Lower leg skin (tissue), 3 donors: ENCODE measurements around the gene SCT.
"Not testable (repeated sequence)": the region's sequence is repeated elsewhere in the genome, so short reads cannot be mapped to it uniquely, and the experiment has no call there.

ENCODE experiments used
- CTCF ChIP-seq, 3 donors: fragments of 450-650 bp; IDR thresholded peaks; one replicate each; pipeline ENCODE4 v1.5.1; 2016; ENCODE audit warnings: antibody characterized with exemption in 3 of 3, mild to moderate bottlenecking in 3 of 3, moderate library complexity in 2 of 3
- POLR2A ChIP-seq, 2 donors: fragments of 450-650 bp; IDR thresholded peaks; one replicate each; pipeline ENCODE4 v1.6.1; 2016 to 2017; ENCODE audit warnings: antibody characterized with exemption in 2 of 2, mild to moderate bottlenecking in 1 of 2, moderate library complexity in 1 of 2

- not testable (repeated sequence) for TF ChIP-seq CTCF, POLR2A (IDR thresholded peaks at IDR 0.05)
These were observed 26.2 kb upstream of the SCT start for GRCh38 chr11:653136-653535.
